AG09319 (cell line): ENCODE results near the gene SLC6A19.

Experiments
- DNase-seq: peaks from one replicate; pipeline ENCODE4 v3.0.0-alpha.2; 2010; ENCODE audit warnings: low read depth; ENCODE audit errors: extremely low read depth
- CTCF ChIP-seq: IDR thresholded peaks from 2 replicates; pipeline ENCODE4 v1.5.1; 2011; ENCODE audit warnings: low read depth, mild to moderate bottlenecking, inconsistent platforms, low read length, moderate library complexity

Gene SLC6A19

DNA sequence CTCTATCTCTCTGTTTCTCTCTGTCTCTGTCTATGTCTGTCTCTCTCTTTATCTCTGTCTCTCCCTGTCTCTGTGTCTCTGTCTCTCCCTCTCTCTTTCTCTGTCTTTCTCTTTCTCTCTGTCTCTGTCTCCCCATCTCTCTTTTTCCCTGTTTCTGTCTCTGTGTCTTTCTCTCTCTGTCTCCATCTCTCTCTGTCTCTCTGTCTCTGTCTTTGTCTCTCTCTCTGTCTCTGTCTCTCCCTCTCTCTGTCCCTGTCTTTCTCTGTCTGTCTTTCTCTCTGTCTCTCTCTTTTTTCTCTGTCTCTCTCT lies 2.1 kb upstream of the SLC6A19 start:
- TF ChIP-seq CTCF, result no peak
- no peak for DNase-seq

- no peak for TF ChIP-seq CTCF
- DNase-seq, result no peak
These were observed 1.5 kb upstream of the SLC6A19 start for GRCh38 chr5:1199649-1200494.

DNA sequence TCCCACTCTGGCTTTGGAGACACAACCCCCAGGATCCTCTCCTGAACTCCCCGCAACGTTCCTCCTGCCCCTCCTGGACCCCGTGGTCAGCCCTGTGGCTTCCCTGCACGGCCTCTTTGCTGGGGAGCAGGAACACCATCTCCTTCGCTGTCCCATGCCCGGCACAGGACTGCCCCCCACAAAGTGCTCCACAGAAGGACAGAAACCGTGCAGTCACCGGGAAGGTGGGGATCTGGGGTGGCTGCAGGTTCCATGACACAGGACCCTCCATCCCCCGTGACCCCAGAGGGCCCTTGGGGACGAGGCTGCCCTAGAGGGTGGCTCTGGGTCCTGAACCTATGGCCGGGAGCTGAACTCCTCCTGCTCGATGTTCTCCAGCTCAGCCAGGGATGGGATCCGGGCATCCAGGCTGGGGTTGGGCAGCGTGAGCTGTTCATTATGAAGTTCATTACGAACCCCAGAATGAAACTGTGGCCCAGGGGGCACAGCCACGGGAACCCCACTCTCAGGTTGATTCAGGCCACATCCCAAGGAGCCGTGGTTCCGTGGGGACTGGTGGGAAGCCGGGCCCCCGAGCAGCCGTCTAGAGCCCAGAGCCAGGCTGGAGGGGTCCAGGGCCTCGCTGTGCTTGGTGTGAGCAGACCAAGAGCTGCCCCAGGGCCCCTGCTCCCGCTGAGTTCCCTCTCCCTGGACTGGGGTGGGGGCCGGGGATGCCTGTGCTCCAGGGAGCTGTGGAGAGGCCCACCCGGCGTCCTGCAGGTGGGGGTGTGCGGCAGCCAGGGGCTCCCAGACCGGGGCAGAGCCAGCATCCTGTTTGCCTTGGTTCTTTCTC lies 684 bp upstream of the SLC6A19 start:
- TF ChIP-seq CTCF, result no peak
- no peak for DNase-seq

- DNase-seq, result no peak
- no peak for TF ChIP-seq CTCF
These were observed 817 bp downstream of the SLC6A19 start for GRCh38 chr5:1202026-1202797.

GRCh38 chr5:1202798-1203185 lies 1.4 kb downstream of the SLC6A19 start:
- no peak for TF ChIP-seq CTCF

DNA sequence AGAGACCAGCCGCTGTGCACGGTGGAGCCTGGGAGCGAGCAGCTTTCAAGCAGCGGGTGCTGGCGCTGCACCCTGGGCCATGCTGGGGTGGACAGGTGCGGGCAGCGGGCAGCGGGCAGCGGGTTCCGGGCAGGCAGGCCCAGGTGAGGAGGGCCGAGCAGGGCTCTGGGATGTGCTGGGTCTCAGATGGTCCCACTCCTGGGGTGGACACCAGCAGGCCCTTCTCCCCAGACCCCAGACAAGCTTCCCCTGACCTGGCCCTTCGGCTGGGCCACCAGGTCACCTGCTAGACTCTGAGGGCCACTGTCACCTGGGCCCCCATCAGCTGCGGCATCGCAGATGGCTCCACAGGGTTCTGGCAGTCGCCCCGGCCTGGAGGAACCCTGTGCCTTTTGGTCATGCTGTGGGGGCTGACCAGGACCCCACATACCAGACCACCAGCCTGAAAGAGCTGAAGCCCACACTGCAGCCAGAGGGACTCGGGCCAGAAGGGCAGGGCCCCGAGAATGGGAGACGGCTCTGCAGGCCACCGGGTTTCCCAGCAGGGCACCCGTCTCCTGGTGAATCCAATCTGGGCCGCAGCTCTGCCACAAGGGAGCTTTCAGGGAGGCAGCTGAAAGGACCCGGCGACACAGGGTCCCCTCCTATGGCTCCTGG lies 2.0 kb downstream of the SLC6A19 start:
- DNase-seq, result no peak
- no peak for TF ChIP-seq CTCF

More at GRCh38 chr5:1202798-1203185, 1.4 kb downstream of the SLC6A19 start:
- DNase-seq, result no peak
